GM23338 (cell line): ENCODE measurements around the gene ZBTB20. TPM values are rescaled to one million over a fixed set of nuclear protein-coding genes. Genes with fewer than 3 reads are reported as not detected.

ENCODE experiments used
- ATAC-seq: fragments of 200-7000 bp; cut with Tn5 transposase; 3 replicates; pipeline ENCODE4 v1.9.1; 2020
- DNase-seq: peaks from one replicate; pipeline ENCODE4 v3.0.0-alpha.2; 2015; ENCODE audit warnings: low spot score
- H2AFZ ChIP-seq: fragments of 200-600 bp; sonication (generic); 2 replicates; pipeline ENCODE4 v1.8.0; 2016; ENCODE audit warnings: antibody characterized with exemption, mild to moderate bottlenecking, moderate library complexity
- H3F3A ChIP-seq: fragments of 200-600 bp; sonication (generic); replicated peaks from 2 replicates; pipeline ENCODE4 v1.8.0; 2017; ENCODE audit warnings: antibody characterized with exemption, mixed run types, low read depth
- H3K27ac ChIP-seq: fragments of 200-600 bp; sonication (generic); 2 replicates; pipeline ENCODE4 v1.6.1; 2016; ENCODE audit warnings: low read depth
- H3K27me3 ChIP-seq: fragments of 200-600 bp; sonication (generic); 2 replicates; pipeline ENCODE4 v1.8.0; 2016; ENCODE audit warnings: mild to moderate bottlenecking, mixed run types, moderate library complexity; ENCODE audit not compliant: insufficient read depth
- H3K36me3 ChIP-seq: fragments of 200-600 bp; sonication (generic); 2 replicates; pipeline ENCODE4 v1.8.0; 2016; ENCODE audit warnings: mild to moderate bottlenecking; ENCODE audit not compliant: insufficient read depth
- H3K4me1 ChIP-seq: fragments of 200-600 bp; sonication (generic); 2 replicates; pipeline ENCODE4 v1.8.0; 2016; ENCODE audit warnings: mild to moderate bottlenecking, moderate library complexity; ENCODE audit not compliant: insufficient read depth
- H3K4me2 ChIP-seq: fragments of 200-600 bp; sonication (generic); 2 replicates; pipeline ENCODE4 v1.7.1; 2017; ENCODE audit warnings: mixed run types
- H3K4me3 ChIP-seq: fragments of 200-600 bp; sonication (generic); 2 replicates; pipeline ENCODE4 v1.6.1; 2016; ENCODE audit warnings: mixed run types
- H3K79me2 ChIP-seq: fragments of 200-600 bp; sonication (generic); replicated peaks from 2 replicates; pipeline ENCODE4 v1.8.0; 2017; ENCODE audit warnings: mild to moderate bottlenecking; ENCODE audit not compliant: insufficient read depth
- H3K9me2 ChIP-seq: fragments of 200-600 bp; sonication (generic); 2 replicates; pipeline ENCODE4 v1.8.0; 2017; ENCODE audit not compliant: insufficient read depth
- H4K20me1 ChIP-seq: fragments of 200-600 bp; sonication (generic); replicated peaks from 2 replicates; pipeline ENCODE4 v1.8.0; 2017; ENCODE audit warnings: mild to moderate bottlenecking; ENCODE audit not compliant: insufficient read depth
- H3K27ac Mint-ChIP-seq: 2 replicates; pipeline ENCODE4 v1.8.0; 2020; ENCODE audit warnings: inconsistent platforms, mild to moderate bottlenecking, moderate library complexity, mixed read lengths
- H3K27me3 Mint-ChIP-seq: 3 replicates; pipeline ENCODE4 v1.8.0; 2022; ENCODE audit warnings: low read depth, mild to moderate bottlenecking, moderate library complexity, mixed read lengths, inconsistent platforms; ENCODE audit not compliant: insufficient read depth, poor library complexity
- H3K36me3 Mint-ChIP-seq: 3 replicates; pipeline ENCODE4 v1.8.0; 2021; ENCODE audit warnings: low read depth, mild to moderate bottlenecking, inconsistent platforms, moderate library complexity, mixed read lengths
- H3K4me1 Mint-ChIP-seq: 3 replicates; pipeline ENCODE4 v1.8.0; 2020; ENCODE audit warnings: mild to moderate bottlenecking, inconsistent platforms, mixed read lengths
- H3K4me3 Mint-ChIP-seq: 3 replicates; pipeline ENCODE4 v1.8.0; 2021; ENCODE audit warnings: moderate library complexity, mild to moderate bottlenecking, inconsistent platforms, mixed read lengths
- H3K9me3 Mint-ChIP-seq: 3 replicates; pipeline ENCODE4 v1.8.0; 2020; ENCODE audit warnings: moderate library complexity, mild to moderate bottlenecking, inconsistent platforms, mixed read lengths
- CREB1 ChIP-seq: fragments of 250-450 bp; sonication (Bioruptor Pico); IDR thresholded peaks from 2 replicates; pipeline ENCODE4 v1.5.0; 2020; ENCODE audit warnings: low read depth, mild to moderate bottlenecking, moderate library complexity
- STAT1 ChIP-seq: IDR thresholded peaks from one replicate; pipeline ENCODE4 v1.6.1; 2016; ENCODE audit warnings: antibody characterized with exemption; ENCODE audit not compliant: unreplicated experiment
- polyA plus RNA-seq: library from polyadenylated mRNA; unstranded; fragments of >200 nt; fragmentation: Nextera tagmentation; extraction: Ambion mirVana; gene quantifications from 2 replicates; pipeline ENCODE4 v1.2.1, GENCODE V29; 2016
- total RNA-seq: library from RNA; depleted of rRNA; stranded (reverse); fragments of >200 nt; shearing (Covaris generic); gene quantifications from 2 replicates; pipeline ENCODE4 v1.2.3, GENCODE V29; 2014
- TF ChIP-seq, protein P1 (sequence below), 2 experiments: fragments of 200-600 bp in 1 of 2; sonication (generic) in 1 of 2; conservative IDR thresholded peaks; 2 replicates each; pipeline versions ENCODE4 v1.5.1 to v1.6.1; 2016 to 2017; ENCODE audit warnings: antibody characterized with exemption in 2 of 2, low read depth in 2 of 2, mild to moderate bottlenecking in 2 of 2, moderate library complexity in 1 of 2
- TF ChIP-seq, protein P2 (sequence below): IDR thresholded peaks from 2 replicates; pipeline ENCODE4 v1.6.1; 2016; ENCODE audit warnings: antibody characterized with exemption
- TF ChIP-seq, protein P3 (sequence below): fragments of 250-450 bp; sonication (Bioruptor Pico); IDR thresholded peaks from 2 replicates; pipeline ENCODE4 v1.5.0; 2020; ENCODE audit warnings: mild to moderate bottlenecking, moderate library complexity
- TF ChIP-seq, protein P4 (sequence below): IDR thresholded peaks from one replicate; pipeline ENCODE4 v1.6.1; 2018; ENCODE audit warnings: antibody characterized with exemption; ENCODE audit not compliant: unreplicated experiment

Gene ZBTB20
- total and polyA plus RNA-seq, 2 experiments from 2014 or later: 2.0 to 3.3 TPM

DNA sequence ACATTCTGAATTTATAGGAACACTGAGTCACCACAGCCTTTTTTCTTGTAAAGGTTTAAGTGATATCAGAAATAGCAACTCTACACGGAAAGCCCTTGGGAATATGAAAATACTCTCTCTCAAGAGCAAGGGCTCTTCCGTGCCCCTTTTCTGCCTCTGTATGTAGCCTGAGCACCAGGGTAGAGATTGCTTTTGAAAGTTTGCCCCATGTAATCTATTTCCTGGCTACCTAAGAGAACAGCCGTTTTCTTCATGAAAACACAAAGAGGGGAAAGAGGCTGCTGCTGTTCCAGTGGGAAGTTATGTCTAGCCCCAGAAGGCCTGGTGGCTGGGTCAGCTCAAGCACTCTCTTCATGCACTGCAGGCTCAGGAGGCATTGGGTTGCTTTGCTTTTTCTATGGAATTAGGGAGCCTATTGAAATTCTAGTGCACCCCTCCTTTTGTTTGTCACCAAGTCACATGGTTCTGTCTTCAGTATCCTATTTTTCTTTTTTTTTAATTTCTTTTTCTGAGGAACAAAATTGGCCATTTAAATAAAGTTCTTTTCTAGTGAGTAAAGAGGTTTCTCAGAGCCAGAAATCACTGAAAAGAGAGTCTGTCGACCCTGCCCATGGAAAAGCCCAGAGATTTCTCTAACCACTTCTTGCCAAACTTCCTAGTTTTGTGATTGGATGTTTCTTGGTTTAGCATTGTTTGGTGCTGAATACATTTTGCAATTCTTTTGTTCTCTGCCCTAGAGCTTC lies 813.7 kb downstream of the ZBTB20 start (continued):
- no peak for TF ChIP-seq CREB1 (CRISPR knock-in tag)
- TF ChIP-seq, protein P1, sequence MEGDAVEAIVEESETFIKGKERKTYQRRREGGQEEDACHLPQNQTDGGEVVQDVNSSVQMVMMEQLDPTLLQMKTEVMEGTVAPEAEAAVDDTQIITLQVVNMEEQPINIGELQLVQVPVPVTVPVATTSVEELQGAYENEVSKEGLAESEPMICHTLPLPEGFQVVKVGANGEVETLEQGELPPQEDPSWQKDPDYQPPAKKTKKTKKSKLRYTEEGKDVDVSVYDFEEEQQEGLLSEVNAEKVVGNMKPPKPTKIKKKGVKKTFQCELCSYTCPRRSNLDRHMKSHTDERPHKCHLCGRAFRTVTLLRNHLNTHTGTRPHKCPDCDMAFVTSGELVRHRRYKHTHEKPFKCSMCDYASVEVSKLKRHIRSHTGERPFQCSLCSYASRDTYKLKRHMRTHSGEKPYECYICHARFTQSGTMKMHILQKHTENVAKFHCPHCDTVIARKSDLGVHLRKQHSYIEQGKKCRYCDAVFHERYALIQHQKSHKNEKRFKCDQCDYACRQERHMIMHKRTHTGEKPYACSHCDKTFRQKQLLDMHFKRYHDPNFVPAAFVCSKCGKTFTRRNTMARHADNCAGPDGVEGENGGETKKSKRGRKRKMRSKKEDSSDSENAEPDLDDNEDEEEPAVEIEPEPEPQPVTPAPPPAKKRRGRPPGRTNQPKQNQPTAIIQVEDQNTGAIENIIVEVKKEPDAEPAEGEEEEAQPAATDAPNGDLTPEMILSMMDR (conservative IDR thresholded peaks at IDR 0.05; ENCODE audit: low read depth in 2 of 2): no peak

DNA sequence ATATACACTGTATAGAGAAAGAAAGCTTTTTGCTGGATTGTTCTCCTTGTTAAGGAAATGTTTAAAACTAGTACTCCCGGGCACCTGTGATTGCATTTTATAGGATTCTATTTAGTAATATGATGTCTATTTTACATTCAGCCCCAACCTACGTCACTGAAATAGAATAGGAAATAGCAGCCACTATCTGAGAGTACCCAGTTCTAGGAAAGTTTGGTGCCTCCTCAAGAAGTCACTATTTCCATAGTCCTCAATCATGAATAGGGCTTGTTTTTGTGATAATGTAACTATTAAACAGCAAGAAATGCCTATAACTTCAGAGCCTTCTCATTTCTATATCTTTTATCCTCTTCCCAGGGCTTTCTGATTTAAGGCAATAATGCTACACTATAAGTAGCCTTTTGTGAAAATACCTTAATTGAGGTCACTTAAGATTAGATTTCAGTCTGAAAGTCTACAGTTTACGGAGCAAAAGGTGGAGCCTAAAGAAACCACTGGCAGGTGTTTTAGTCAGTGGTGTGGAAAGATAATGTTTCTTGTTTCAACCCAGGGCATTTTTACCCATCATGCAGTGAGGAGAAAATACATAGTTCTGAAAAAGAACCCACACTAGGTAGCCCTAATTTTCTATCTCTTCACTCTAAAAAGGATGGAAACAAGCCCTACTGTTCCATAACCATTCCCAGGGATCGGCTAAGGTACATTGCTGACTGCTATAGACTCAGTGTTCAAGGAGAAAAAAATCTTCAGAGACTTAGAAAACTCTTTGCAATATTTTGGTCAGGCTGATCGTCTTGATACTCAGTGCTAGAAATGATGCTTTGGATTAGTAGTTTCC lies 814.5 kb downstream of the ZBTB20 start:
- no peaks in the 10 kb centered on the region for H3K36me3 Mint-ChIP-seq
- H3K4me3 Mint-ChIP-seq: no peak overlapping the region
- peaks cover 46% of the 10 kb centered on the region for H3K4me1 Mint-ChIP-seq
- H3K27me3 Mint-ChIP-seq: peaks cover 3% of the 10 kb centered on the region
- H3F3A ChIP-seq: peaks cover 5% of the 10 kb centered on the region
- H4K20me1 ChIP-seq: no peaks in the 10 kb centered on the region
- no peak for DNase-seq
- H3K27me3 ChIP-seq: no peaks in the 10 kb centered on the region
- H3K9me2 ChIP-seq: no peaks in the 10 kb centered on the region
- H3K79me2 ChIP-seq: no peaks in the 10 kb centered on the region
- H3K27ac ChIP-seq: peak overlapping the region; percentile 78
- no peaks in the 10 kb centered on the region for H3K36me3 ChIP-seq
- peaks cover 4% of the 10 kb centered on the region; the same call in 1 of the 3 replicates for H3K9me3 Mint-ChIP-seq
- no peak for ATAC-seq
- H3K4me1 ChIP-seq: peaks cover 34% of the 10 kb centered on the region
- H2AFZ ChIP-seq: peak overlapping the region; percentile 23; the same call in 1 of the 2 replicates
- no peak overlapping the region for H3K27ac Mint-ChIP-seq
- peak overlapping the region; percentile 20 for H3K4me2 ChIP-seq
- 0 out of 2 replicates have a peak overlapping the region, but pooled peaks have one; percentile 1 for H3K4me3 ChIP-seq
- no peak for TF ChIP-seq STAT1
- TF ChIP-seq, protein P2, sequence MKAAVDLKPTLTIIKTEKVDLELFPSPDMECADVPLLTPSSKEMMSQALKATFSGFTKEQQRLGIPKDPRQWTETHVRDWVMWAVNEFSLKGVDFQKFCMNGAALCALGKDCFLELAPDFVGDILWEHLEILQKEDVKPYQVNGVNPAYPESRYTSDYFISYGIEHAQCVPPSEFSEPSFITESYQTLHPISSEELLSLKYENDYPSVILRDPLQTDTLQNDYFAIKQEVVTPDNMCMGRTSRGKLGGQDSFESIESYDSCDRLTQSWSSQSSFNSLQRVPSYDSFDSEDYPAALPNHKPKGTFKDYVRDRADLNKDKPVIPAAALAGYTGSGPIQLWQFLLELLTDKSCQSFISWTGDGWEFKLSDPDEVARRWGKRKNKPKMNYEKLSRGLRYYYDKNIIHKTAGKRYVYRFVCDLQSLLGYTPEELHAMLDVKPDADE: no peak
- TF ChIP-seq, protein P3, sequence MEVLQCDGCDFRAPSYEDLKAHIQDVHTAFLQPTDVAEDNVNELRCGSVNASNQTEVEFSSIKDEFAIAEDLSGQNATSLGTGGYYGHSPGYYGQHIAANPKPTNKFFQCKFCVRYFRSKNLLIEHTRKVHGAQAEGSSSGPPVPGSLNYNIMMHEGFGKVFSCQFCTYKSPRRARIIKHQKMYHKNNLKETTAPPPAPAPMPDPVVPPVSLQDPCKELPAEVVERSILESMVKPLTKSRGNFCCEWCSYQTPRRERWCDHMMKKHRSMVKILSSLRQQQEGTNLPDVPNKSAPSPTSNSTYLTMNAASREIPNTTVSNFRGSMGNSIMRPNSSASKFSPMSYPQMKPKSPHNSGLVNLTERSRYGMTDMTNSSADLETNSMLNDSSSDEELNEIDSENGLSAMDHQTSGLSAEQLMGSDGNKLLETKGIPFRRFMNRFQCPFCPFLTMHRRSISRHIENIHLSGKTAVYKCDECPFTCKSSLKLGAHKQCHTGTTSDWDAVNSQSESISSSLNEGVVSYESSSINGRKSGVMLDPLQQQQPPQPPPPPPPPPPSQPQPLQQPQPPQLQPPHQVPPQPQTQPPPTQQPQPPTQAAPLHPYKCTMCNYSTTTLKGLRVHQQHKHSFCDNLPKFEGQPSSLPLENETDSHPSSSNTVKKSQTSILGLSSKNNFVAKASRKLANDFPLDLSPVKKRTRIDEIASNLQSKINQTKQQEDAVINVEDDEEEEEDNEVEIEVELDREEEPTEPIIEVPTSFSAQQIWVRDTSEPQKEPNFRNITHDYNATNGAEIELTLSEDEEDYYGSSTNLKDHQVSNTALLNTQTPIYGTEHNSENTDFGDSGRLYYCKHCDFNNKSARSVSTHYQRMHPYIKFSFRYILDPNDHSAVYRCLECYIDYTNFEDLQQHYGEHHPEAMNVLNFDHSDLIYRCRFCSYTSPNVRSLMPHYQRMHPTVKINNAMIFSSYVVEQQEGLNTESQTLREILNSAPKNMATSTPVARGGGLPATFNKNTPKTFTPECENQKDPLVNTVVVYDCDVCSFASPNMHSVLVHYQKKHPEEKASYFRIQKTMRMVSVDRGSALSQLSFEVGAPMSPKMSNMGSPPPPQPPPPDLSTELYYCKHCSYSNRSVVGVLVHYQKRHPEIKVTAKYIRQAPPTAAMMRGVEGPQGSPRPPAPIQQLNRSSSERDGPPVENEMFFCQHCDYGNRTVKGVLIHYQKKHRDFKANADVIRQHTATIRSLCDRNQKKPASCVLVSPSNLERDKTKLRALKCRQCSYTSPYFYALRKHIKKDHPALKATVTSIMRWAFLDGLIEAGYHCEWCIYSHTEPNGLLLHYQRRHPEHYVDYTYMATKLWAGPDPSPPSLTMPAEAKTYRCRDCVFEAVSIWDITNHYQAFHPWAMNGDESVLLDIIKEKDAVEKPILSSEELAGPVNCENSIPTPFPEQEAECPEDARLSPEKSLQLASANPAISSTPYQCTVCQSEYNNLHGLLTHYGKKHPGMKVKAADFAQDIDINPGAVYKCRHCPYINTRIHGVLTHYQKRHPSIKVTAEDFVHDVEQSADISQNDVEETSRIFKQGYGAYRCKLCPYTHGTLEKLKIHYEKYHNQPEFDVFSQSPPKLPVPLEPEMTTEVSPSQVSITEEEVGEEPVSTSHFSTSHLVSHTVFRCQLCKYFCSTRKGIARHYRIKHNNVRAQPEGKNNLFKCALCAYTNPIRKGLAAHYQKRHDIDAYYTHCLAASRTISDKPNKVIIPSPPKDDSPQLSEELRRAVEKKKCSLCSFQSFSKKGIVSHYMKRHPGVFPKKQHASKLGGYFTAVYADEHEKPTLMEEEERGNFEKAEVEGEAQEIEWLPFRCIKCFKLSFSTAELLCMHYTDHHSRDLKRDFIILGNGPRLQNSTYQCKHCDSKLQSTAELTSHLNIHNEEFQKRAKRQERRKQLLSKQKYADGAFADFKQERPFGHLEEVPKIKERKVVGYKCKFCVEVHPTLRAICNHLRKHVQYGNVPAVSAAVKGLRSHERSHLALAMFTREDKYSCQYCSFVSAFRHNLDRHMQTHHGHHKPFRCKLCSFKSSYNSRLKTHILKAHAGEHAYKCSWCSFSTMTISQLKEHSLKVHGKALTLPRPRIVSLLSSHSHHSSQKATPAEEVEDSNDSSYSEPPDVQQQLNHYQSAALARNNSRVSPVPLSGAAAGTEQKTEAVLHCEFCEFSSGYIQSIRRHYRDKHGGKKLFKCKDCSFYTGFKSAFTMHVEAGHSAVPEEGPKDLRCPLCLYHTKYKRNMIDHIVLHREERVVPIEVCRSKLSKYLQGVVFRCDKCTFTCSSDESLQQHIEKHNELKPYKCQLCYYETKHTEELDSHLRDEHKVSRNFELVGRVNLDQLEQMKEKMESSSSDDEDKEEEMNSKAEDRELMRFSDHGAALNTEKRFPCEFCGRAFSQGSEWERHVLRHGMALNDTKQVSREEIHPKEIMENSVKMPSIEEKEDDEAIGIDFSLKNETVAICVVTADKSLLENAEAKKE (CRISPR knock-in tag): no peak
- TF ChIP-seq, protein P4, sequence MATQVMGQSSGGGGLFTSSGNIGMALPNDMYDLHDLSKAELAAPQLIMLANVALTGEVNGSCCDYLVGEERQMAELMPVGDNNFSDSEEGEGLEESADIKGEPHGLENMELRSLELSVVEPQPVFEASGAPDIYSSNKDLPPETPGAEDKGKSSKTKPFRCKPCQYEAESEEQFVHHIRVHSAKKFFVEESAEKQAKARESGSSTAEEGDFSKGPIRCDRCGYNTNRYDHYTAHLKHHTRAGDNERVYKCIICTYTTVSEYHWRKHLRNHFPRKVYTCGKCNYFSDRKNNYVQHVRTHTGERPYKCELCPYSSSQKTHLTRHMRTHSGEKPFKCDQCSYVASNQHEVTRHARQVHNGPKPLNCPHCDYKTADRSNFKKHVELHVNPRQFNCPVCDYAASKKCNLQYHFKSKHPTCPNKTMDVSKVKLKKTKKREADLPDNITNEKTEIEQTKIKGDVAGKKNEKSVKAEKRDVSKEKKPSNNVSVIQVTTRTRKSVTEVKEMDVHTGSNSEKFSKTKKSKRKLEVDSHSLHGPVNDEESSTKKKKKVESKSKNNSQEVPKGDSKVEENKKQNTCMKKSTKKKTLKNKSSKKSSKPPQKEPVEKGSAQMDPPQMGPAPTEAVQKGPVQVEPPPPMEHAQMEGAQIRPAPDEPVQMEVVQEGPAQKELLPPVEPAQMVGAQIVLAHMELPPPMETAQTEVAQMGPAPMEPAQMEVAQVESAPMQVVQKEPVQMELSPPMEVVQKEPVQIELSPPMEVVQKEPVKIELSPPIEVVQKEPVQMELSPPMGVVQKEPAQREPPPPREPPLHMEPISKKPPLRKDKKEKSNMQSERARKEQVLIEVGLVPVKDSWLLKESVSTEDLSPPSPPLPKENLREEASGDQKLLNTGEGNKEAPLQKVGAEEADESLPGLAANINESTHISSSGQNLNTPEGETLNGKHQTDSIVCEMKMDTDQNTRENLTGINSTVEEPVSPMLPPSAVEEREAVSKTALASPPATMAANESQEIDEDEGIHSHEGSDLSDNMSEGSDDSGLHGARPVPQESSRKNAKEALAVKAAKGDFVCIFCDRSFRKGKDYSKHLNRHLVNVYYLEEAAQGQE: no peak
- TF ChIP-seq, protein P1 (conservative IDR thresholded peaks at IDR 0.05; ENCODE audit: low read depth in 2 of 2): no peak
